Kidney tubule cell (primary cell): ENCODE results near the gene LGALS12.
"Not testable (repeated sequence)": the region's sequence is repeated elsewhere in the genome, so short reads cannot be mapped to it uniquely, and the experiment has no call there.

Experiments
- DNase-seq: peaks from one replicate; pipeline ENCODE4 v3.0.0-alpha.2; 2018; ENCODE audit warnings: low spot score

Gene LGALS12

DNA sequence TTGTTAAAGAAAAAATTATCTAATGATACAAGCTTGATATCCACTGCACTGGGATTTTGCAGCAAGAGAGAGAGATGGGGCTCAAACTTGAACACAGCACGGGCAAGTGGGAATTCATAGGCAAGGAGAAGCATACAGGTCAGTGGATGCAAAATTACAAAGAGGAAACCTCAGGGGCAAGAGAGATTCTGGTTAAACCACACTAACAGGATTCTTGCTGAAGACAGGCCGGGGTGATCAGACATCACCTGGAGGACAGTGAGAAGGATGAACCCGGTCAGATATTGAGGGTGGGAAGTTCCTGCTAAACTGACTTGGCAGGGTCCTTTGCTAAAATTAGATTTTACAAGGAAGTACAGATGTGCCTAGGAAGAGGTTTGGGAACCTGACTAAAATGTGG lies 28.2 kb downstream of the LGALS12 start:
- no peak for DNase-seq

GRCh38 chr11:63534895-63535461 lies 29.1 kb downstream of the LGALS12 start:
- DNase-seq, result no peak

GRCh38 chr11:63535734-63536133 lies 29.9 kb downstream of the LGALS12 start:
- peak; percentile 46 for DNase-seq

DNA sequence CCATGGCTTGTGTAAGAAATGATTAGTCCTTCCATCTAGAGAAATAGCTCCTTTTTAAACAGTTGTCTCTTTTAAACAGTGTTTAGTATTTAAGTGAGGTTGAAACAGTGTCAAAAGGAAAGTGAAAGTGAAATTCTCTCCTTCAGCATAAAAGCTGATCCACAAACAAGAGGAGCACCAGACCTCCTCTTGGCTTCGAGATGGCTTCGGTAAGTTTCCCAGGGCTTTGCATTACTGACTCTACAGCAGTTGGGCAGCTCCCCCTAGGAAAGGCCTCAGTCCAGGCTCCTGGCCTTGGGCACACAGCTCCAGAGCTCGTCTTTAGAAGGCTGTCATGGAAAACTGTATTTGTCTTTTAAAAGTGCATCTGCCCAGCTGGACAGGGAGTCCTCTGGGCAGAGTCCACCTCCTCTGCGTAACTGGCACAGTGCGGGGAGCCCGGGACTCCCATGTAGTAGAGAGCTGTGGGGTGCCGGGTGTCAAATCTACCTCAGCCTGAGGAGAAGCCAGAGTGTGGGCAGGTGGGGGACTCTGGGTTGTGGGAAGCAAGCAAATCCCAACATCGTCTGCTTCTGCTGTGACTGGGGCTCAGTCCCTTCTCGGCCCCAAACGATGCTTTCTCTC lies 30.9 kb downstream of the LGALS12 start, which contains the start of gene PLAAT4:
Gene PLAAT4 (plus strand): TSS at position 140 of the 624 bp plus-strand sequence. CDS start 61 bp downstream, at position 201.
- peak; percentile 56 for DNase-seq

GRCh38 chr11:63537293-63538101 lies 31.6 kb downstream of the LGALS12 start:
- DNase-seq, result peak; percentile 28

DNA sequence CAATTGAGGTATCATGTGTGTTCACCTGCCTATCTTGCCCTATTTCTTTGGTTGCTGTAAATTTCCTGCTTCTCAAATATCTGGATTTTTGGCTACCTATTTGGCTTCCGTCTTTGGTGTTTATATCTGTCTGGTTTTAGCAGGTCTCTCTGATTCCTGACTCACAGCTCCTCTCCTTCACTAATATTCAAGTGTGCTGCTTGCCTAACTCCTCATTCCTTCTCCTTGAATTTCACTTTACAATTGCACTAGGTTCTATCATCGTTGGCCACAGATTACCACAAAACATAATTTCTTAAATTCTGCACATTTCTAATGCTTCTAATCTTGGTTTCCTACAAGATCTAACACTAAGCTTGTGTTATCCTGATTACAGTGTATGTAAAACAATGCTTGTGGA lies 36.6 kb downstream of the LGALS12 start:
- DNase-seq, result not testable (repeated sequence)

GRCh38 chr11:63543711-63544110 lies 37.8 kb downstream of the LGALS12 start:
- DNase-seq, result no peak

DNA sequence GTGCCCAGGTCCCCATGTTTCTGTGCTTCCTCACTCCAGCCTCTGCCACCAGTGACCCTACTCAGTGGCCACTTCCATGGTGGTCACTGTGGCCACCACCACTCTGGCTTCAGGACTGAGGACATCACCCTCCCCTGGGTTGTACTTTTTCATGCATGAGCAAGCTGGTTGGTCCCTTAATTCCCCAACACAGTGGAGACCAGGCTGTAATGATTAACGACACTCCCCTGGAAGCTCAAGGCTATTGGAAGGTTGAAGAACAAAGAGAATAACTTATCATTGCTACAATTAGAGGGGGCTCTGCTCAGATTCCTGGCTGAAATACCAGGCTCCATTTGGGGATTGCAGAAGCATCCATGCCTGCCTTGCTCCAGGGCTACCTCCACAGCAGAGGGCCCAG lies 41.2 kb downstream of the LGALS12 start:
- no peak for DNase-seq

- DNase-seq, result no peak
Observed at GRCh38 chr11:63548178-63548577, 42.3 kb downstream of the LGALS12 start.

DNA sequence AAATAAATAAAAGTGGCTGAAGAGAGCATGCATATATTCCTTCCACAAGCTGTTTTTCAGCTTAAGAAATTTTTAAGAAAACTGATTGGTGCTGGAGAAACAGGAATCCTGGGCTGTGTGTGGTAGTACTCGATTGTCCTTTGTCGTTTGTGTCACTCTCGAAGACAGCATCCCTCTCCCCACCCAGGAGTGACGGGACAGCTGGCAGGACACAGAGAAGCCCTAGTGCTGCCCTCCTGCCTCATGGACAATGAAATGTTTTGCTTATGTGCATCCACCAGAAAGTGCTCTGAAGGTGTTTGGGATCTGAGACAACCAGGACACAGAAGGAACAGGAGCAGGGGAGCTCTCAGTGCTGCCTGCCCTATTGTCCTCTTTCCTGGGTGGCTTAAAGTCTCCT lies 43.5 kb downstream of the LGALS12 start:
- no peak for DNase-seq

DNA sequence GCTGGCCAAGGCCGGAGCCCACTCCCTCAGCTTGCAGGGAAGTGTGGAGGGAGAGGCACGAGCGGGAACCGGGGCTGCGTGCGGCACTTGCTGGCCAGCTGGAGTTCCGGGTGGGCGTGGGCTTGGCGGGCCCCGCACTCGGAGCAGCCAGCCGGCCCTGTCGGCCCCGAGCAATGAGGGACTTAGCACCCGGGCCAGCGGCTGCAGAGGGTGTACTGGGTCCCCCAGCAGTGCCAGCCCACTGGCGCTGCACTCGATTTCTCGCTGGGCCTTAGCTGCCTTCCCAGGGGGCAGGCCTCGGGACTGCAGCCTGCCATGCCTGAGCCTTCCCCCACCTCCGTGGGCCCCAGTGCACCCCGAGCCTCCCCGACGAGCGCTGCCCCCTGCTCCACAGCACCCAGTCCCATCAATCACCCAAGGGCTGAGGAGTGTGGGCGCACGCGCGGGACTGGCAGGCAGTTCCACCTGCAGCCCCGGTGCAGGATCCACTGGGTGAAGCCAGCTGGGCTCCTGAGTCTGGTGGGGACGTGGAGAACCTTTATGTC lies 44.3 kb downstream of the LGALS12 start:
- not testable (repeated sequence) for DNase-seq

DNA sequence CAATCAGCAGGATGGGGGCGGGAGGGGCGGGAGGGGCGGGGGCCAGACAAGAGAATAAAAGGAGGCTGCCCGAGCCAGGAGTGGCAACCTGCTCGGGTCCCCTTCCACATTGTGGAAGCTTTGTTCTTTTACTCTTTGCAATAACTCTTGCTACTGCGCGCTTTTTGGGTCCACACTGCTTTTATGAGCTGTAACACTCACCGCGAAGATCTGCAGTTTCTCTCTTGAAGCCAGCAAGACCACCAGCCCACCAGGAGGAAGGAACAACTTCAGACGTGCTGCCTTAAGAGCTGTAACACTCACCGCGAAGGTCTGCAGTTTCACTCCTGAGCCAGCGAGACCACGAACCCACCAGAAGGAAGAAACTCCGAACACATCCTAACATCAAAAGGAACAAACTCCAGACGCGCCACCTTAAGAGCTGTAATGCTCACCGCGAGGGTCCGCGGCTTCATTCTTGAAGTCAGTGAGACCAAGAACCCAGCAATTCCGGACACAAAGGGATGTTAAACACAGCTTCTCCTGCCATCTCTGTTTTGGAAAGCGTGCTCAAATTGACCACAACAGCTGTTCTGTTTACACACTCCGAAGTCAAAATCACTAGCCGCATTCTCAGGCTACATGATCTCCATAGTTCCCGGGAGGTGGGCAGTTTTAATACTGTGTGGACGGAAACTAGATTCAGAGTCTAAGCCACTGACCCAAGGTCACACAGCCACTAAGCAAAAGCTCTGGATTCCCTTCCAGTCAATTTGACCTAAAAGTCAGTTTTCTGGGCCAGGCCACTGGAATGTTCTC lies 45.4 kb downstream of the LGALS12 start:
- DNase-seq, result no peak

DNA sequence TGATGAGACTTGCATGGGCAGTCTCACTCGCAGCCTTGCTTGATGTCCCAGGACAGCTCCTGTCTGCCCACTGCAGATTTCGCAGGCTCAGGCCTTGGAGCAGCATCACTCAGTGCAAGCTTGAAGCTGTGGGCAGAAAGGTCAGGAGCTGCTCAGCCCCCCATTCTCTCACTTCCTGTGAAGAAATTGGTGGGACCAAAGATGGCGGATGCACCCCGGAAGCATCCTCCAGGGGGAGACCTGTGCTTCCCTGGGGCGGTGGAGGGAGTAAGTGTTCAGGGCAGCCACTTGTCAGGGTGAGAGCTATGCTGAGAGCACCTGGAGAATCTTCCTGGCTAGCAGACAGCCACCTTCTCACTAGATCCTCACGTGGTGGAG lies 46.0 kb downstream of the LGALS12 start:
- DNase-seq, result no peak

DNA sequence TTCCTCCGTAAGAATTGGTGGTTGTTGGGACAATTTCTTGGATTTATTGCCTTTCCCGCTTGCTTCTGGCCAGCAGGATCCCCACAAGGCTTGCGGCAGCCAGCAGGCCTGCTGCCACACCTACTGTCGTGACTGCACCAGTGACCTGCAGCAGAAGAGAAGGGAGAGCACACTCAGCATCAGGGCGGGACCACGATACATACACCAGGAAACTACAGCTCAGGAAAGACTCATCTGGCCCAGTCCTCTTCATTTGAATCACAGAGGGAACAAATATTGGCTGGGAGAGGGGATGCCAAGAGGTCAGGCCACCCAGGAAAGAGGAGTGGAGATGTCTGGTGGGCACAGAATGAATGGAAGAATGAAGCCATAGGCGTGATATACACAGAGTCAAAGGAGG lies 47.0 kb downstream of the LGALS12 start:
- DNase-seq, result no peak

DNA sequence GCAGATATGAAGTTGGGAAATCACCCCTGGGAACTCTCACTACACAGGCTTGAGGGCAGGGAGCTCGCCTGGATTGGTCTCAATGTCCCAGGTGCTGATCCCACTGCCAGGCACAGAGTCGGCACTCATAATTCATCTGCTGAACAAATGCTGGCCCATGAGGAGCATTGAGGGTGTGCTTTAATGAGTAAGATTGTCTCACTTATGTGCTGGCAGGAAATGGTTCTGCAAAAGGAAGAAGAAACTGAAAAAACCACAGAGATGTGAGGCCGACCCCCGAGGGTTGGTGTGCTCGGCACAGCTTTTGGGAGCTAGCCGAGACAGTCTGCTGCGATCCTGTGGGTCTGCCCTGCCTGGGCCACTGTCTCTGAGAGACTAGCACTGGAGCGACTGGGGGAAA lies 47.9 kb downstream of the LGALS12 start:
- peak; percentile 25 for DNase-seq

DNA sequence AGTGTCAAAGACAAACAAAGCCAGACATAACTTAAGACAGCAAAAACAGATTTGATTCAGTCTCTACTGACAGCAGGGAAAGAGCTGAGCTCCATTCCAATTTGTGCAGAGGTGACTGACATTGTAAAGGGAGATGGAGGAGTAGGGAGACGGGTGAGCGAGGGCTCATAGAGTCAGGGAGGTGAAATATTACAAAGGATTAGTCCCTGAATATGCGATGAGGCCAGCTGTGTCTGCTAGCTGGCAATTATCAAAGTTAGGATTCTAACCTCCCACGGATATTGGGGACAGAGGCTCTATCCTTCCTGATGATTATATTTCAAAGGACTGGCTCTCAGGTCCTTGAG lies 49.0 kb downstream of the LGALS12 start:
- DNase-seq, result no peak

GRCh38 chr11:63556404-63557013 lies 50.6 kb downstream of the LGALS12 start:
- DNase-seq, result no peak

- DNase-seq, result no peak
Observed at GRCh38 chr11:63557570-63557969, 51.7 kb downstream of the LGALS12 start.

DNA sequence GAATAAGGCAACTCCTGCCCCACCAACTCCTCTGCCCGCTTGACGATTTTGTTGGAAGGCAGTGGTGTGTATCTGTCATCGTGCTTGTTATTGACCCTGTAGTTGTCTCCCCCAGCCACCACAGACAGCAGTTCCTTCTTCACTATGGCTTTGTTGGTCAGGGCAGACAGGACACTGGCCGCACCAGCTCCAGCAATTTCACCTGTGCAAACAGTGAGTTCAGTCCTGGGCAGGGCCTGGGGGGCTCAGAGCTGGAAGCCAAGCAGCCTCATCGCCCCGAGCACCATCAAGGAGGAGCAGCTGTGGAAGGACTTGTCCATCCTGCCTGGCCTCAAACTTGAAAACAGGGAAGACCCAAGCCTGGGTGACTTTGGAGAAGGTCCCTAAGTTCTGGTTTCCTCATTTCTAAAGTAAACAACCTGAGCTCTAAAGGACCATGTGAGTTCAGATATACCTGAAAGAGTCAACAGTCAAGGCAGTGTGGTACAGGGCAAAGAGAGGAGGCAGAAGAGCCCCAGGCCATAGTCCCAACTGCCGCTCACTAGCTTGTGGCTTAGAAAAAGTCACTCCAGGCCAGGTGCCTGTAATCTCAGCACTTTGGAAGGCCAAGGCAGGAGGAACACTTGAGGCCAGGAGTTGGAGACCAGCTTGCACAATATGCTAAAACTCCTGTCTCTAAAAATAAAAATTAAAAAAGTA lies 52.7 kb downstream of the LGALS12 start:
- no peak for DNase-seq

DNA sequence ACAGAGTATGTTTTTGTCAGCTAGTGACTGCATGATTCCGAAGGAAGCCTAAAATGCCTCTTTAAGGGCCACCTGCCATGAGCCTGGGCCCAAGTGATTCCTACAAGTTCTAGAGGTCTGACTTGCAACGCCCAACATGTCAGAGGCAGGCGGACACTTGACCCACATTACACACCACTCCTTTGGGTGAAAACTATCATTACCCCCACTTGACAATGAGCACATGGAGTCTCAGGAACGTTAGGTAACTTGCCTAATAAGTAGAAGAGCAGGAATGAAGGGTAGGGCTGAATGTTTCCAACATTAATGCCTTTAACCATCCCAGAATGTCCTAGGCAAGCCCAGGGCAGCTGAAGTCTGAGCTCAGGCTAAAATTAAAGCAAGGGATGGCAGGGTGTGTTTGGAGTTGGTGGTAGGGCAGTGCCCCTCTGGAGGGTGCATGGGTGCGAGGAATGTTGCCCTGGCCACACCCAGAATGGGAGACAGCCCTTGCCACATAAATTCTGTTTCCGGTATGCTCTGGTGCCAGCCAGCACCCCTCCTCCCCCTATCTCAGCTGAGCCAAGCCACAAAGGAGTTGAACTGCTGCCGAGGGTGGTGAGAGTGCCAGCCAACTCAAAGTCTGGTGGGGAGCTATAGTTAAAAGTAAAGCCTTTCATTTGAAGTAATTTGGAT lies 54.8 kb downstream of the LGALS12 start:
- peak; percentile 56 for DNase-seq
